Right atrium auricular region (tissue), 2 donors: ENCODE measurements around the gene YAP1. TPM values are rescaled to one million over a fixed set of nuclear protein-coding genes. Genes with fewer than 3 reads are reported as not detected.

Source experiments
- DNase-seq: peaks from one replicate; pipeline ENCODE4 v3.0.0-alpha.2; 2019; ENCODE audit warnings: low spot score
- H3K27ac ChIP-seq, 2 donors: fragments of 200-600 bp; sonication (generic); 1 replicate in 1 of 2; 2 replicates in 1 of 2; pipeline ENCODE4 v1.5.1; 2016 to 2019
- H3K27me3 ChIP-seq, 2 donors: fragments of 200-600 bp; sonication (generic); one replicate each; pipeline versions ENCODE4 v1.5.1 to v1.6.0; 2017 to 2019
- H3K36me3 ChIP-seq: fragments of 200-600 bp; sonication (generic); one replicate; pipeline ENCODE4 v1.5.1; 2016
- H3K4me1 ChIP-seq, 2 donors: fragments of 200-600 bp; sonication (generic); one replicate each; pipeline versions ENCODE4 v1.5.1 to v1.6.0; 2017 to 2019
- H3K4me3 ChIP-seq, 2 donors: fragments of 200-600 bp; sonication (generic); 1 replicate in 1 of 2; 2 replicates in 1 of 2; pipeline ENCODE4 v1.5.1; 2017 to 2019; ENCODE audit warnings: mild to moderate bottlenecking in 1 of 2, moderate library complexity in 1 of 2
- H3K9me3 ChIP-seq, 2 donors: fragments of 200-600 bp; sonication (generic); one replicate each; pipeline ENCODE4 v1.5.1; 2019
- total RNA-seq, 2 donors: library from RNA; depleted of rRNA; stranded (reverse); fragments of >200 nt; gene quantifications; one replicate each; pipeline ENCODE4 v1.1.0, GENCODE V29; 2016
- TF ChIP-seq, protein P1 (sequence below), 2 donors: fragments of 200-600 bp; sonication (generic); IDR thresholded peaks; one replicate each; pipeline ENCODE4 v1.5.1; 2019; ENCODE audit warnings: antibody characterized with exemption in 2 of 2

Gene YAP1
- total RNA-seq, 2 donors from 2014 or later = 85.0 to 135 TPM

DNA sequence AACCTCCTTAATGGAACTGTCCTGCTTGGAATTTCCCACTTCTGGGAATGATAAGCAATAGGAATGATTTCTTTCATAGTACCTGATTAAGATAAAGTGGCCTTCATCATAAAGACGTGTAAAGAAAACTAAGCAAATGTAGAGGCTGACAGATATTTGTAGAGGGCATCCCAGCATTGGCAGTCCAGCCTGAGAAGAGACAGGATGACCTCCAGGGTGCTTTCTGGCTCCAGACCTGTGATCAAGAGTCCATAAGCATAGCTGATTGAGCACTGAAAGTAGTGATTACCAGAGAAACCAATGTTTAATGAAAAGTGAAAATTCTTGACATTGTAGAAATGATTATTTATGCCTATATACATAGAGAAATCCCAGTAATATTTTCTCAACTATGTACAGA lies 33.6 kb downstream of the YAP1 start:
- no peaks in the 10 kb centered on the region for H3K9me3 ChIP-seq
- no peaks in the 10 kb centered on the region for H3K36me3 ChIP-seq
- no peaks in the 10 kb centered on the region for H3K27me3 ChIP-seq
- peaks cover 0 to 81% of the 10 kb centered on the region in 2 donors for H3K4me1 ChIP-seq
- no peak overlapping the region for H3K4me3 ChIP-seq
- DNase-seq = no peak
- peak overlapping the region; percentile 29 to 86 for H3K27ac ChIP-seq
- TF ChIP-seq, protein P1, sequence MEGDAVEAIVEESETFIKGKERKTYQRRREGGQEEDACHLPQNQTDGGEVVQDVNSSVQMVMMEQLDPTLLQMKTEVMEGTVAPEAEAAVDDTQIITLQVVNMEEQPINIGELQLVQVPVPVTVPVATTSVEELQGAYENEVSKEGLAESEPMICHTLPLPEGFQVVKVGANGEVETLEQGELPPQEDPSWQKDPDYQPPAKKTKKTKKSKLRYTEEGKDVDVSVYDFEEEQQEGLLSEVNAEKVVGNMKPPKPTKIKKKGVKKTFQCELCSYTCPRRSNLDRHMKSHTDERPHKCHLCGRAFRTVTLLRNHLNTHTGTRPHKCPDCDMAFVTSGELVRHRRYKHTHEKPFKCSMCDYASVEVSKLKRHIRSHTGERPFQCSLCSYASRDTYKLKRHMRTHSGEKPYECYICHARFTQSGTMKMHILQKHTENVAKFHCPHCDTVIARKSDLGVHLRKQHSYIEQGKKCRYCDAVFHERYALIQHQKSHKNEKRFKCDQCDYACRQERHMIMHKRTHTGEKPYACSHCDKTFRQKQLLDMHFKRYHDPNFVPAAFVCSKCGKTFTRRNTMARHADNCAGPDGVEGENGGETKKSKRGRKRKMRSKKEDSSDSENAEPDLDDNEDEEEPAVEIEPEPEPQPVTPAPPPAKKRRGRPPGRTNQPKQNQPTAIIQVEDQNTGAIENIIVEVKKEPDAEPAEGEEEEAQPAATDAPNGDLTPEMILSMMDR (IDR thresholded peaks at IDR 0.05) = no peak

DNA sequence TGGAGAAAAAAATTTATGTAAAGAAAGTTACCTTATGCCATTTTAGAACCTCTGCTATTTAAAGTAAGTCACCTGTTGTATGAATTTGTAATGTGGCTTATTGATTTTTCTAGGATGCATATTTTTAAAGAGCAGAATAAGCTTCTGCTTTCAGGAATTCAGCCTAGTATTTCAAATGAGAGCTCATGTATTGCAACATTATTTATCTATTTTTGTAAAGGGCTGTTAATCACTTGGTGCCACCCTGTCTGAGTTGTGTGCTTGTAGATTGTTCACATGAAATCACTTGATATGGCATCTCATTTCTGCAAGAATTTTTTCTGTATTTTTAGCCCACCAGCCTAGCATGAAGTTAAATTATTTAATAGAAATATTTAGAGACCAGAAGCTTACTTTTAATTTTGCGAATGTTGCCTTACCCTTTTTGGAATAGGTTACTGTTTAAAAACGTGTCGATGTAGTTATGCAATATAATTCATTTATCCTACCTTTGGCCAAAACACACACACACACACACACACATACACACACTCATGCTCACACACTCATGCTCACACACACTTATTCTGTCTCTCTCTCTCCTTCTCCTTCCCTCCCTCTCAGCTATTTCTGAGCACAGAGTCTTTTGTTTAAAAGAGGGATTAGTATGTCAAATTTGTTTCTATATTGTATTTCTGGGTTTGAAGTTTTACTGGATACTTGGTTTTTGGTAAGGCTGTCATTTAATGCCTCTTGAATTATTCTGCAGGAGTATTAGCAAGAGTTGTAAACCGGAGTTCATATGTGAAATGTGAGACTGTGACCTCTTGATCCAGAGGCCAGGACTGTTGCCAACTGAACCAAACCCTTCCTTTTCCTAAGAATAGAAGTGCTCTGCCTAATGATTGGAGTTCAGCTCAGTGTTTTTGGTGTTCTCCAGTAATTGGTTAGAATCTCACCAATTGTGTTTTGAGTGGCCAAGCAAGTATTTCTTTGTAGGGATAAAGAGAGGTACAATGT lies 34.4 kb downstream of the YAP1 start:
- Histone ChIP-seq H3K4me3 (no peak overlapping the region), H3K9me3 (no peaks in the 10 kb centered on the region), H3K36me3 (no peaks in the 10 kb centered on the region), H3K4me1 (peaks cover 0 to 73% of the 10 kb centered on the region in 2 donors), H3K27me3 (no peaks in the 10 kb centered on the region), H3K27ac (peak overlapping the region; percentile 29 to 86)
- TF ChIP-seq, protein P1 (IDR thresholded peaks at IDR 0.05) = no peak
- DNase-seq = no peak

DNA sequence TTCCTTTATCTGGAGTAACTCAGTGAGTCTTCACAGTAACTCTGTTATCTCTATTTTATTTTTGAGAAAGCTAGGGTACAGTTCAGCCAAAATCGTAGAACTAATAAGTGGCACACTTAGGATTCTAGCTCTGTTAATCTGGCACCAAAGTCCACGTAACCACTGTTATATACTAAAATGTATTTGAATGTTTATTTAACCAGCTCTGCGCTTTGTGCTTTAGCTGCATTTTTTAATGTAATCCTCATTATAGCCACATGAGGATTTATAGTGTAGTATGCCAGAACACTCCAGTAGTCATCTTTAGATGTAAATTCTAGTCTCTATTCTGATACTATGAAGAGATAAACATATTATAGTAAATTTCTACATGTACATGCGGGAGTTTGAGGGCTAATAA lies 36.8 kb downstream of the YAP1 start:
- no peak for DNase-seq
- Histone ChIP-seq H3K36me3 (no peaks in the 10 kb centered on the region), H3K27ac (peak overlapping the region in 1 of 2 donors; percentile 86), H3K4me1 (peaks cover 0 to 60% of the 10 kb centered on the region in 2 donors), H3K27me3 (no peaks in the 10 kb centered on the region), H3K4me3 (no peak overlapping the region), H3K9me3 (no peaks in the 10 kb centered on the region)
- TF ChIP-seq, protein P1 (IDR thresholded peaks at IDR 0.05) = no peak

DNA sequence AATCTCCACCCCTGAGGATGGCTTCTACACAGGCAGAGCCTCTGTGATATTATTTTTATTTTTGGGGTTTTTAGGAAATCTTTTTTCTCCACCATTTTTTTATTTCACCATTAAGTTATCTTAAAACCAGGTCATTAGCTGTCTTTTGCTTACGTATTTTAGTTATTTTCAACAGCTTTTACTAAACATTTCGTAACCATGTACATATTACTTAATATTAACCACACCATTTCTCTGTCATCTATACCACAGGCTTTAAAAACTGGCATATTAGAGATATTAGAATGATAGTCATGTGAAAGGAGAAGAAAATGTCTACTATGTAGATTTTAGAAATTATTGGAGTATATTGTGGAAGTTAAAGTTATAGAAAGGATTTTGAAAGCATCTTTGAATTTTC lies 37.4 kb downstream of the YAP1 start:
- Histone ChIP-seq H3K27ac (peak overlapping the region in 1 of 2 donors; percentile 86), H3K27me3 (no peaks in the 10 kb centered on the region), H3K9me3 (no peaks in the 10 kb centered on the region), H3K4me1 (peaks cover 0 to 61% of the 10 kb centered on the region in 2 donors), H3K4me3 (no peak overlapping the region), H3K36me3 (no peaks in the 10 kb centered on the region)
- no peak for DNase-seq
- TF ChIP-seq, protein P1 (IDR thresholded peaks at IDR 0.05) = no peak

DNA sequence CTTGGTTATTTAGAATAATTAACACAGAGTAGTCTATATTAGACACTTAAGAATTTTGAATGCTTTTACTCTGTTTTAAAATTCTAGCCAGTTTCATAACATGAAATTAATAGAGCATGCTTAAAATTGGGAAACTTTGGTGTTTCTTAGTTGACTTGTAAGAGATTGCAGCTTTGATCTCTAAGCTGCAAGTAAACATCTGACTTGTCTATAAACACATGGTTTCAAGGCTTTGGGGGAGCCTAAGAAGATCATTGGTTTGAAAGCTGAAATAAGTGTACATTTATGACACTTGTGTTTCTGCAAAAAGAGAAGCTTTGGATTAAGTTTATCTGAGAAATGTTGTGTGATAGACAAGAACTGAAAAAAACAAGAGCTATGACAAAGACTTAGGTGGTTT lies 37.8 kb downstream of the YAP1 start:
- no peak overlapping the region for H3K4me3 ChIP-seq
- TF ChIP-seq, protein P1 (IDR thresholded peaks at IDR 0.05) = no peak
- peaks cover 0 to 57% of the 10 kb centered on the region in 2 donors for H3K4me1 ChIP-seq
- H3K27ac ChIP-seq = peak overlapping the region in 1 of 2 donors; percentile 86
- DNase-seq = no peak
- no peaks in the 10 kb centered on the region for H3K9me3 ChIP-seq
- H3K36me3 ChIP-seq = no peaks in the 10 kb centered on the region
- no peaks in the 10 kb centered on the region for H3K27me3 ChIP-seq
